ENCODE results near the gene FARSA.
"Not testable (repeated sequence)": the region's sequence is repeated elsewhere in the genome, so short reads cannot be mapped to it uniquely, and the experiment has no call there.

FARSA gene

GRCh38 chr19:12933287-12934072 lies at the start of gene FARSA:
TSS of gene FARSA (minus strand) at chr19:12933711. CDS start at chr19:12933696, 15 bp downstream.
- peak; percentile 66 to 79 (median 74) for DNase-seq (ENCODE audit: low read depth in 3 of 3, low spot score in 1 of 3)

- no peak for DNase-seq (ENCODE audit: low read depth in 3 of 3, low spot score in 1 of 3)
These were observed 49.6 kb upstream of the FARSA start for GRCh38 chr19:12983091-12983490.

GRCh38 chr19:12982648-12983047 lies 49.1 kb upstream of the FARSA start:
- no peak for DNase-seq (ENCODE audit: low read depth in 3 of 3, low spot score in 1 of 3)

GRCh38 chr19:12979974-12980373 lies 46.5 kb upstream of the FARSA start:
- DNase-seq (ENCODE audit: low read depth in 3 of 3, low spot score in 1 of 3), result no peak

- DNase-seq (ENCODE audit: low read depth in 3 of 3, low spot score in 1 of 3), result not testable (repeated sequence)
These were observed 42.6 kb upstream of the FARSA start for GRCh38 chr19:12976109-12976508.

GRCh38 chr19:12975221-12975741 lies 41.8 kb upstream of the FARSA start:
- DNase-seq (ENCODE audit: low read depth in 3 of 3, low spot score in 1 of 3), result no peak

- no peak for DNase-seq (ENCODE audit: low read depth in 3 of 3, low spot score in 1 of 3)
These were observed 41.0 kb upstream of the FARSA start for GRCh38 chr19:12974301-12975220.

GRCh38 chr19:12973236-12973635 lies 39.7 kb upstream of the FARSA start:
- no peak for DNase-seq (ENCODE audit: low read depth in 3 of 3, low spot score in 1 of 3)

GRCh38 chr19:12970070-12970820 lies 36.7 kb upstream of the FARSA start:
- no peak for DNase-seq (ENCODE audit: low read depth in 3 of 3, low spot score in 1 of 3)

GRCh38 chr19:12969292-12969988 lies 35.9 kb upstream of the FARSA start, which contains the start of gene DAND5:
TSS of gene DAND5 (plus strand) at chr19:12969576. CDS start at chr19:12969661, 85 bp downstream.
- no peak for DNase-seq (ENCODE audit: low read depth in 3 of 3, low spot score in 1 of 3)

- DNase-seq (ENCODE audit: low read depth in 3 of 3, low spot score in 1 of 3), result no peak
These were observed 34.4 kb upstream of the FARSA start for GRCh38 chr19:12967907-12968306.

GRCh38 chr19:12965812-12966135 lies 32.3 kb upstream of the FARSA start:
- no peak for DNase-seq (ENCODE audit: low read depth in 3 of 3, low spot score in 1 of 3)

GRCh38 chr19:12965017-12965811 lies 31.7 kb upstream of the FARSA start:
- peak; percentile 52 to 76 (median 57) for DNase-seq (ENCODE audit: low read depth in 3 of 3, low spot score in 1 of 3)

- DNase-seq (ENCODE audit: low read depth in 3 of 3, low spot score in 1 of 3), result no peak
These were observed 26.0 kb upstream of the FARSA start for GRCh38 chr19:12959481-12959880.

- DNase-seq (ENCODE audit: low read depth in 3 of 3, low spot score in 1 of 3), result not testable (repeated sequence)
These were observed 24.0 kb upstream of the FARSA start for GRCh38 chr19:12957389-12957952.

- DNase-seq (ENCODE audit: low read depth in 3 of 3, low spot score in 1 of 3), result peak; percentile 54 to 75 (median 55)
These were observed 23.2 kb upstream of the FARSA start, which contains the start of gene GADD45GIP1 for GRCh38 chr19:12956446-12957388. TSS of gene GADD45GIP1 (minus strand) at chr19:12957223. CDS start at chr19:12957212, 11 bp downstream.

GRCh38 chr19:12955996-12956395 lies 22.5 kb upstream of the FARSA start:
- no peak for DNase-seq (ENCODE audit: low read depth in 3 of 3, low spot score in 1 of 3)

- not testable (repeated sequence) for DNase-seq (ENCODE audit: low read depth in 3 of 3, low spot score in 1 of 3)
These were observed 22.1 kb upstream of the FARSA start for GRCh38 chr19:12955575-12955974.

Data from stimulated activated CD4-positive, alpha-beta T cell treated with anti-CD3 and anti-CD28 coated beads, TNF-alpha, amount 100 ng/mL, for 1 hour (primary cell).